RWPE2 (cell line): ENCODE data around the gene ARHGEF3.

Experiments used
- ATAC-seq: fragments of 200-7000 bp; cut with Tn5 transposase; 3 replicates; pipeline ENCODE4 v1.9.1; 2021; ENCODE audit warnings: low read depth
- DNase-seq: peaks from one replicate; pipeline ENCODE4 v3.0.0-alpha.2; 2020; ENCODE audit warnings: low spot score
- H3K27ac ChIP-seq: fragments of 450-650 bp; 2 replicates; pipeline ENCODE4 v1.5.1; 2017; ENCODE audit warnings: mild to moderate bottlenecking; ENCODE audit not compliant: poor library complexity, severe bottlenecking
- H3K27me3 ChIP-seq: fragments of 250-450 bp; sonication (Bioruptor Pico); 2 replicates; pipeline ENCODE4 v1.5.1; 2021; ENCODE audit warnings: mild to moderate bottlenecking, moderate library complexity; ENCODE audit not compliant: insufficient read depth, poor library complexity, severe bottlenecking
- H3K36me3 ChIP-seq: fragments of 250-450 bp; sonication (Bioruptor Pico); 2 replicates; pipeline ENCODE4 v1.5.1; 2020; ENCODE audit warnings: low read depth, mild to moderate bottlenecking, moderate library complexity
- H3K4me1 ChIP-seq: fragments of 250-450 bp; sonication (Bioruptor Pico); 2 replicates; pipeline ENCODE4 v1.5.1; 2021; ENCODE audit warnings: mild to moderate bottlenecking, moderate library complexity; ENCODE audit not compliant: insufficient read depth, poor library complexity, severe bottlenecking
- H3K4me3 ChIP-seq: fragments of 250-450 bp; sonication (Bioruptor Pico); 2 replicates; pipeline ENCODE4 v1.5.1; 2021; ENCODE audit warnings: mild to moderate bottlenecking, moderate library complexity; ENCODE audit not compliant: severe bottlenecking
- H3K9me3 ChIP-seq: fragments of 250-450 bp; sonication (Bioruptor Pico); 2 replicates; pipeline ENCODE4 v1.5.1; 2021; ENCODE audit warnings: mild to moderate bottlenecking, moderate library complexity; ENCODE audit not compliant: severe bottlenecking
- TF ChIP-seq, protein P1 (sequence below): fragments of 450-650 bp; IDR thresholded peaks from one replicate; pipeline ENCODE4 v1.5.1; 2017; ENCODE audit warnings: mild to moderate bottlenecking, moderate library complexity; ENCODE audit not compliant: poor library complexity, severe bottlenecking

Gene ARHGEF3

DNA sequence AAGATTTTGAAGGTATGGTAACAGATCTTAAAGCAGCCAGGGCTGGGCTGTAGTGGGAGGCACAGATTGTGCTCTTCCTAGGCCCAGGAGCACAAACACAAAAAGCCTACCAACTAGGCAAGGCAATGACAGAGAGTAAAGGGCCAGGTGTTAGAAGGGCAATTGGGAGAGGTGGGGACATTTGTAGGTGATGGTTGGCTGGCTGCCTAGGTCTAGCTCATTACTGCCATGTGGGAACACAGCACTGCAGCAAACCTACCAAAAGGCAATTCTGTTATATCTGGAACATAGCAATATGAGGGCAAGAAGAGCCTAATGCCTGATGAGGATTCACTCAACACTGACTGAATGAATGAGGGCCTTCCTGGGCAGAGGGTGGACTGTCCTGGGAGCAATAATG, 30.4 kb downstream of the ARHGEF3 start:
- TF ChIP-seq, protein P1, sequence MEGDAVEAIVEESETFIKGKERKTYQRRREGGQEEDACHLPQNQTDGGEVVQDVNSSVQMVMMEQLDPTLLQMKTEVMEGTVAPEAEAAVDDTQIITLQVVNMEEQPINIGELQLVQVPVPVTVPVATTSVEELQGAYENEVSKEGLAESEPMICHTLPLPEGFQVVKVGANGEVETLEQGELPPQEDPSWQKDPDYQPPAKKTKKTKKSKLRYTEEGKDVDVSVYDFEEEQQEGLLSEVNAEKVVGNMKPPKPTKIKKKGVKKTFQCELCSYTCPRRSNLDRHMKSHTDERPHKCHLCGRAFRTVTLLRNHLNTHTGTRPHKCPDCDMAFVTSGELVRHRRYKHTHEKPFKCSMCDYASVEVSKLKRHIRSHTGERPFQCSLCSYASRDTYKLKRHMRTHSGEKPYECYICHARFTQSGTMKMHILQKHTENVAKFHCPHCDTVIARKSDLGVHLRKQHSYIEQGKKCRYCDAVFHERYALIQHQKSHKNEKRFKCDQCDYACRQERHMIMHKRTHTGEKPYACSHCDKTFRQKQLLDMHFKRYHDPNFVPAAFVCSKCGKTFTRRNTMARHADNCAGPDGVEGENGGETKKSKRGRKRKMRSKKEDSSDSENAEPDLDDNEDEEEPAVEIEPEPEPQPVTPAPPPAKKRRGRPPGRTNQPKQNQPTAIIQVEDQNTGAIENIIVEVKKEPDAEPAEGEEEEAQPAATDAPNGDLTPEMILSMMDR: no peak
- H3K36me3 ChIP-seq: peaks cover 3% of the 10 kb centered on the region; the same call in 1 of the 2 replicates
- no peak for DNase-seq

DNA sequence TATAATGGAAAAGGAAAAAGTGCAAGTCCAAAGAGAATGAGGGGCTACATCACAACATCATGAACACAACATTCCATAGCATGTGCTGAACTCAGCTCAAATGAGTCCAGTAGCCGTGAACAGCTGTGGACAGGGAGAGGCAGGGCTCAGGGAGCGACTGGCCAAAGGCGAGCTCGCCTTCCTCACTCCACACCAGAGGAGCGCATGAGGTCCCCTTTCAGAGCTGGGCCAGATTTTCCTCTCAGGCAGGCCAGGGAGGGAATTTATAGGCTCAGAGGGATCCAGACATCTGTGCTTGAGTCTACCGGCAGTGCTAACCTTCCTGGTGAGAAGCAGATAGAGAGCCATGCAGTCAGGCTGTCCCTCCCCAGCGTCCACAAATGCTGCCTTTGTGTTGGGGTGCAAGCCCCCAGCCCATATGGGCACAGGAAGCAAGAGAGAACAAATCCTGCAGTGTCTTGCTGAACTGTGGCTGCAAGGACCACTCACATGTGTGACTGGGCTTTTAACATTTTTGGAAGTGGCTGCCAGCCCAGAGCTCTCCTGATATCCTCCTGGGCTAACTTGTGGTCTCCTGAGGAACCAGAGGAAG, 32.5 kb downstream of the ARHGEF3 start:
- DNase-seq (no peak), ATAC-seq (no peak)
- TF ChIP-seq, protein P1: no peak
- Histone ChIP-seq H3K27ac (no peak overlapping the region), H3K36me3 (peaks cover 3% of the 10 kb centered on the region; the same call in 1 of the 2 replicates), H3K4me3 (no peak overlapping the region), H3K4me1 (no peaks in the 10 kb centered on the region), H3K9me3 (no peaks in the 10 kb centered on the region), H3K27me3 (no peaks in the 10 kb centered on the region)

More for the DNA sequence above, 30.4 kb downstream of the ARHGEF3 start:
- Histone ChIP-seq H3K4me1 (no peaks in the 10 kb centered on the region), H3K27me3 (no peaks in the 10 kb centered on the region), H3K4me3 (no peak overlapping the region), H3K27ac (no peak overlapping the region), H3K9me3 (no peaks in the 10 kb centered on the region)
- ATAC-seq: no peak

DNA sequence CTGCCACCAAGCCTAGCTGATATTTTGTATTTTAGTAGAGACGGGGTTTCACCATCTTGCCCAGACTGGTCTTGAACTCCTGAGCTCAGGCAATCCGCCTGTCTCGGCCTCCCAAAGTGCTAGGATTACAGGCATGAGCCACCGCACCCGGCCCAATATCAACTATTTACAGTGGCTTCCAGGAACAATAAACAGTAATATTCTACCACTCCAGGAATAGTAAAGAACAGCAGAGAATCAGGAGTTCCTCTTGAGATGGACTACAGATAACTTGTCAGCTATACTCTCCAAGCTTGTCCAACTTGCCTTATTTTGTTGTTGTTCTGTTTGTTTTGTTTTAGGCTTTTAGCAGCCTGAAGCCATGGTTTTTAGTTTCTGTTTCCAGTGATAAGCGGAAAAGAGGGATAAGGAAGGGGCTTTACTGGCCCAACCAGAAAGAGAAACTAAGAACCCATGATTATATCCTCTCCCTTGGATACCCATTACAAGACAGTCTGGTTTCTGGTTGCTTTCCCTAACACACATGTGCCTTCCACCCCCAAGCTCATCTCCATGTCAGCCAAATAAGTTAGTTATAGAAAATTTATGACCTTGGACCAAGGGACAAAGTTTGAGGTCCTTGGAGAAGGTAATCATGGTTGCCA, 36.7 kb downstream of the ARHGEF3 start:
- no peak overlapping the region for H3K27ac ChIP-seq
- H3K4me1 ChIP-seq: no peaks in the 10 kb centered on the region
- no peaks in the 10 kb centered on the region for H3K27me3 ChIP-seq
- TF ChIP-seq, protein P1: no peak
- no peak overlapping the region for H3K4me3 ChIP-seq
- H3K9me3 ChIP-seq: no peaks in the 10 kb centered on the region
- no peak for DNase-seq
- ATAC-seq: no peak
- no peaks in the 10 kb centered on the region for H3K36me3 ChIP-seq

DNA sequence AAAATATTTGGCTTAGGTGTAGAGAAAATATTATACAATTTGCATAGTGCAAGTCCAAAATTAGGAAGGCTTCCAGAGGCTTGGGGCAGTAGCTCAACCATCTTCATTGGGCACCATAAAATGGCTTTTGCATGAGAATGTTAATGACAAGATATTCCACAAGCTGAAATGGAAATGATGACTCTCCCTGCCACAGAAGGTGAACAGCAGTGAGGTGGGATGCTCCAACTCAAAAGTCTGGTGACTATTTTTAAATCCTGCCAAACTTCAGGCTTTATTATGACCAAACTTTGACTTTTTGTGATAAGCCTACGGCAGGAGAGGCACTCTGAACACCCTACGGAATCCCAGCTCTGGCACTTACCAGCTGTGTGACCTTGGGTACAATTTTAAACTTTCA, 37.6 kb downstream of the ARHGEF3 start:
- Histone ChIP-seq H3K4me1 (no peaks in the 10 kb centered on the region), H3K27ac (no peak overlapping the region), H3K9me3 (no peaks in the 10 kb centered on the region), H3K36me3 (no peaks in the 10 kb centered on the region), H3K27me3 (no peaks in the 10 kb centered on the region), H3K4me3 (no peak overlapping the region)
- no peak for ATAC-seq
- TF ChIP-seq, protein P1: no peak
- no peak for DNase-seq

DNA sequence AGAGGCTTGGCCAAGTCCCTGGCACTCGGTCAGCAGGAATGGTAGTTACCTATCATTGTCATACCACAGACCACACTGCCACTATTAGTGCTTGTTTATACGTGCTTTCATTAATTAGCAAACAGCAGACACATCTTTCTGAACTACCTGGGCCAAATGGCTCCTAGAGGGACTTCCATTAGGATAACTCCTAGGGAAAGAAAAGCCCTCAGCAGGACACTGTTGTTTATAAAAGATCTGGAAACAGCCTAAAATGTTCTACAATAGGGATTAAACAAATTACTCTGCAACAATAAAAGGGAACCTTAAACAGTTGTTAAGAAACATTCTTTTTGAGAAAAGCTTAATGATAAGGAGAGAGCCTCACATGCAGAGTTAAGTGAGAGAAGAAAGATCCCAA, 38.5 kb downstream of the ARHGEF3 start:
- H3K4me3 ChIP-seq: no peak overlapping the region
- no peaks in the 10 kb centered on the region for H3K27me3 ChIP-seq
- H3K4me1 ChIP-seq: peaks cover 2% of the 10 kb centered on the region
- no peak for DNase-seq
- TF ChIP-seq, protein P1: no peak
- no peak for ATAC-seq
- H3K36me3 ChIP-seq: no peaks in the 10 kb centered on the region
- H3K9me3 ChIP-seq: no peaks in the 10 kb centered on the region
- no peak overlapping the region for H3K27ac ChIP-seq
